Common myeloid progenitor, CD34-positive (primary cell): ENCODE data around the gene FASTK.

ENCODE experiments used
- CTCF ChIA-PET: fragments of 350-600 bp; sonication (Branson Sonifier 250); formaldehyde crosslinking; loops from one replicate; lab custom pipeline; 2021; ENCODE audit warnings: antibody characterized with exemption; lab: Charles Lee
- POLR2A ChIA-PET: fragments of 350-600 bp; sonication (Branson Sonifier 250); formaldehyde crosslinking; loops from one replicate; lab custom pipeline; 2021; ENCODE audit warnings: antibody characterized with exemption; lab: Charles Lee
- DNase-seq, 3 donors: peaks; one replicate each; pipeline versions ENCODE4 v3.0.0 to v3.0.0-alpha.2; 2013
- H3K27ac ChIP-seq, 2 experiments: 1 replicate in 1 of 2; 2 replicates in 1 of 2; pipeline ENCODE4 v1.7.0; 2013; ENCODE audit warnings: inconsistent platforms in 2 of 2, low read length in 2 of 2, mild to moderate bottlenecking in 2 of 2, low read depth in 1 of 2, moderate library complexity in 1 of 2; ENCODE audit not compliant: severe bottlenecking in 2 of 2, insufficient read depth in 1 of 2, poor library complexity in 1 of 2
- H3K27me3 ChIP-seq, 5 experiments: replicated peaks in 2 of 5; 1 replicate in 3 of 5; 2 replicates in 2 of 5; pipeline versions ENCODE4 v1.6.1 to v1.7.0; 2013; ENCODE audit warnings: low read length in 4 of 5, mild to moderate bottlenecking in 2 of 5, moderate library complexity in 2 of 5, inconsistent platforms in 1 of 5; ENCODE audit not compliant: insufficient read depth in 5 of 5, control insufficient read depth in 4 of 5
- H3K36me3 ChIP-seq, 4 experiments: 1 replicate in 2 of 4; 2 replicates in 2 of 4; pipeline versions ENCODE4 v1.6.1 to v1.7.0; 2013; ENCODE audit warnings: low read length in 3 of 4, control low read depth in 1 of 4, mild to moderate bottlenecking in 1 of 4; ENCODE audit not compliant: control insufficient read depth in 4 of 4, insufficient read depth in 4 of 4
- H3K4me1 ChIP-seq, 4 experiments: 1 replicate in 3 of 4; 2 replicates in 1 of 4; pipeline versions ENCODE4 v1.6.1 to v1.7.1; 2013; ENCODE audit warnings: low read length in 3 of 4, mild to moderate bottlenecking in 3 of 4, control low read depth in 1 of 4, inconsistent platforms in 1 of 4, moderate library complexity in 1 of 4; ENCODE audit not compliant: control insufficient read depth in 4 of 4, insufficient read depth in 4 of 4; ENCODE audit errors: control extremely low read depth in 1 of 4
- H3K4me3 ChIP-seq, 7 experiments: 1 replicate in 4 of 7; 2 replicates in 3 of 7; pipeline versions ENCODE4 v1.5.1 to v1.7.0; 2013; ENCODE audit warnings: mild to moderate bottlenecking in 7 of 7, low read length in 6 of 7, moderate library complexity in 6 of 7, inconsistent platforms in 2 of 7, low read depth in 2 of 7, control low read depth in 1 of 7; ENCODE audit not compliant: insufficient read depth in 4 of 7, control insufficient read depth in 1 of 7; ENCODE audit errors: extremely low read depth in 1 of 7
- H3K9me3 ChIP-seq, 5 experiments: 1 replicate in 4 of 5; 2 replicates in 1 of 5; pipeline versions ENCODE4 v1.6.1 to v1.7.1; 2013; ENCODE audit warnings: low read length in 4 of 5, mild to moderate bottlenecking in 2 of 5, inconsistent platforms in 1 of 5, low read depth in 1 of 5, moderate library complexity in 1 of 5; ENCODE audit not compliant: control insufficient read depth in 4 of 5, insufficient read depth in 2 of 5; ENCODE audit errors: control extremely low read depth in 1 of 5
- WGBS: methylation state at CpG from one replicate; pipeline ENCODE4 v1.1.5; 2013; ENCODE audit not compliant: insufficient coverage; 5-methylcytosine and 5-hydroxymethylcytosine counted together

The FASTK gene

DNA sequence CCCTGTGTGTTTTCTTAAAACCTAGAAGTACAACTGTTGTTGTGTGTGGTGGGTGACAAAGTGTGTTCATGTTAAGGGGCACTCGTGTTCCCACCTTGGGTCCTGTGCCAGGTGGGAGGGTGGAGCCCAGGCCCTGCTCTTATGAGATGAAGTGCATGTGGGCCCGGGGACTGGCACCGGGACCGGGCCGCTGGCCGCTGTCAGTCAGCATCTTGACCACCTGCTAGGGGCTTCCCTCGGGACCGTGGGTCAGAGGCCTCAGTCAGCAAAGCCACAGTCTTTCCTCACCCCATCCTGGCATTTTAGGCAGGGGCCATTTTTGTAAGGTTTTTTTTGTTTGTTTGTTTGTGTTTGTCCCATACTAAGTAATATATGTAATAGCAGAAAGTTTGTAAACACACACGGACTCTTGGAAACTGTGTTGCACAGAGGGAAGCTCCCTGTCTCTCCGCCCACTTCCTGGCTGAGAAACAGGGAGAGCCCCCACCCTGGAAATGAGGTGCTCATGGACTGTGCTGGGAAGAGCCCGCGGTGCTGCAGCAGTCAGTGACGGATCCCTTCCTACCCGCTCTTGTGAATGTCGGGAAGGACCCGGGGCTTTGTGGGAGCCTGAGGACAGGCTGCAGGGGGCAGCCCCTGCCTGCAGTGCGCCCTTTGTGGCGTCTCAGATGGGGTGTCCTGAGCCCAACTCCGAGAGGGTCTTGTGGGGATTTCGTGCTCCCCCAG is 19.0 kb upstream of the FASTK start:
- H3K36me3 ChIP-seq = peaks cover 0 to 3% (median 0%) of the 10 kb centered on the region in 4 experiments
- ChIA-PET CTCF (interaction anchor here (1.1 to 3.5 kb wide), 3 partner anchors 12 to 25 kb away, joined by 3 to 24 read pairs (median 4); no protein-coding TSS in a partner anchor), POLR2A (no interaction called here)
- no peaks in the 10 kb centered on the region for H3K9me3 ChIP-seq
- H3K4me3 ChIP-seq = no peak overlapping the region
- peaks cover 0 to 12% (median 5%) of the 10 kb centered on the region in 4 experiments for H3K4me1 ChIP-seq
- H3K27me3 ChIP-seq = no peaks in the 10 kb centered on the region
- no peak overlapping the region for H3K27ac ChIP-seq
- DNase-seq = no peak
- whole genome bisulfite sequencing = 97% methylated on average over 18 of the region's 20 CpGs

DNA sequence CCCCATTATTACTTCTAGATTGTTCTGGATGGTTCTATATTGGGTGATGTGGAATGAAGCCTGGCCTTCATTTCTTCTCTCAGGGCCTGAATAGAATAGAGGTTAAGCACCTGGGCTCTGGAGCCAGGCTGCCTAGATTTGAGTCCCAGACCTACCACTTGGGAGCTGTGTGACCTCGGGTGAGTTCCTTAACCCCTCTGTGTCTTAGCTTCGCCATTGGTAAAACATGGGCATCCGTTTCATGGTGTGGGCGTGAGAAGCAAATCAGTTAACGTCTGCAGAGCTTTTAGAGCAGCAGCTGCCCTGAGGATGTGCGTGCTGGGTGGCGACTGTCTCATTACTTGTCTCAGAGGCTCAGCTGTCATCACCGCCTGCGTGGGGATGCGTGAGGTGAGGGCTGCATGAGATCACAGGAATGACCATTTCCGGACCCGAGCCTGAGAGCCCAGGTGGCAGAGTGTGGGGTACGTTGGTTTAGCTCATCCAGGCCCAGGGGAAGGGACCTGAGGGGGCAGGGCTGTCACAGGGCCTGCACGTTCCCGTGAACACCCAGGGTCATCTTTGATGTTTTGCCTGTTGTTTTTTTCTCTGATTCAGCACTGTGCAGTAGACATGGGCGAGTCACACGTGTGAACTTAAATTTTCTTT is 15.3 kb upstream of the FASTK start:
- POLR2A ChIA-PET = no interaction called here
- DNase-seq = no peak
- CTCF ChIA-PET = interaction anchor here (1.0 to 14.4 kb wide), 5 partner anchors 8 to 28 kb away, joined by 3 to 219 read pairs (median 4); no protein-coding TSS in a partner anchor
- Histone ChIP-seq H3K4me3 (no peak overlapping the region), H3K27me3 (no peaks in the 10 kb centered on the region), H3K4me1 (peaks cover 0 to 2% (median 1%) of the 10 kb centered on the region in 4 experiments), H3K9me3 (no peaks in the 10 kb centered on the region), H3K27ac (no peak overlapping the region), H3K36me3 (peaks cover 0 to 17% (median 3%) of the 10 kb centered on the region in 4 experiments)
- 97% methylated on average over 16 of the region's 17 CpGs for WGBS

DNA sequence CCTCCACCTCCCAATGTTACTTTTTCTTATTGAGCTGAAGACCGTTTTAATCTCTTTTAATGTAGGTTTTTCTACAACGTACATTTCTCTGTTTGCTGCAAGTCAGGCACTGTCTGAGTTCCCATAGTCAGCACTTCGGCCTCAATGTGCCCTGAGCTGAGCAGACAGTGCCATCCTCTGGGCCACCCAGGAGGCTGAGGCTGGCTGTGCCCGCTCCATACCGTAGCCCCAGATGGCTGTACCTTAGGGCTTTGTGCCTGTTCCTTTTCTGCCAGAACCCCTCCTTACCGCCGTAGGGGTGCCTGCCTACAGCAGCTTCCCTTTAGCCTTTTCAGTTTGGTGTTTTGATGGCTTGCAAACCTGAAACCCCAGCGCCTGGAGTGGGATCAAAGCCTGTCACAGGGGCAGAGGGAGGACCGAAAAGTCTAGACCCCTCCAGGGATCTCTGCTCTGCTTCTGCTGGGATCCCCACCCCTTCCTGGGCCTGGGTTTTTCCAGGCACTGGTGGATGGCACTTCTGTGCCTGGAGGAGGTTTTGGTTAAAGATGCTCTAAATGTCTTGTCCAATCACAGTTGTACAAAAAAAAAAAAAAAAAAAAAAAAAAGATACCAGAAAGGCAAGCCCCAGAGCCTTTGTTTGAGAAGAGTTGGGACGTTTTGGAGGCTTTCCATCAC is 14.7 kb upstream of the FASTK start:
- WGBS = 92% methylated on average over 9 of the region's 10 CpGs
- H3K4me3 ChIP-seq = no peak overlapping the region
- no peaks in the 10 kb centered on the region for H3K27me3 ChIP-seq
- no peak for DNase-seq
- peaks cover 0 to 17% (median 3%) of the 10 kb centered on the region in 4 experiments for H3K36me3 ChIP-seq
- ChIA-PET CTCF (interaction anchor here (0.9 to 14.4 kb wide), 8 partner anchors 9 to 82 kb away, joined by 3 to 219 read pairs (median 4); no protein-coding TSS in a partner anchor), POLR2A (no interaction called here)
- H3K27ac ChIP-seq = no peak overlapping the region
- no peaks in the 10 kb centered on the region for H3K9me3 ChIP-seq
- H3K4me1 ChIP-seq = peaks cover 0 to 3% (median under 1%) of the 10 kb centered on the region in 4 experiments

GRCh38 chr7:151094675-151095074 is 14.1 kb upstream of the FASTK start:
- DNase-seq = no peak
- Histone ChIP-seq H3K4me3 (no peak overlapping the region), H3K27ac (no peak overlapping the region), H3K4me1 (peaks cover 0 to 9% (median 4%) of the 10 kb centered on the region in 4 experiments), H3K36me3 (peaks cover 0 to 17% (median 3%) of the 10 kb centered on the region in 4 experiments), H3K27me3 (no peaks in the 10 kb centered on the region), H3K9me3 (no peaks in the 10 kb centered on the region)
- 95% methylated on average over 5 of the region's 5 CpGs for WGBS
- CTCF ChIA-PET = interaction anchor here (0.7 to 14.4 kb wide), 9 partner anchors 9 to 276 kb away, joined by 3 to 219 read pairs (median 4); no protein-coding TSS in a partner anchor
- POLR2A ChIA-PET = no interaction called here

GRCh38 chr7:151093748-151094147 is 13.1 kb upstream of the FASTK start:
- no peaks in the 10 kb centered on the region for H3K9me3 ChIP-seq
- no peak overlapping the region for H3K27ac ChIP-seq
- POLR2A ChIA-PET = no interaction called here
- CTCF ChIA-PET = interaction anchor here (0.8 to 14.4 kb wide), 6 partner anchors 8 to 28 kb away, joined by 3 to 219 read pairs (median 6); no protein-coding TSS in a partner anchor
- no peak for DNase-seq
- H3K4me1 ChIP-seq = peaks cover 0 to 18% (median 13%) of the 10 kb centered on the region in 4 experiments
- no peak overlapping the region for H3K4me3 ChIP-seq
- H3K27me3 ChIP-seq = no peaks in the 10 kb centered on the region
- 92% methylated on average over 5 of the region's 6 CpGs for WGBS
- H3K36me3 ChIP-seq = peaks cover 0 to 17% (median 3%) of the 10 kb centered on the region in 4 experiments

DNA sequence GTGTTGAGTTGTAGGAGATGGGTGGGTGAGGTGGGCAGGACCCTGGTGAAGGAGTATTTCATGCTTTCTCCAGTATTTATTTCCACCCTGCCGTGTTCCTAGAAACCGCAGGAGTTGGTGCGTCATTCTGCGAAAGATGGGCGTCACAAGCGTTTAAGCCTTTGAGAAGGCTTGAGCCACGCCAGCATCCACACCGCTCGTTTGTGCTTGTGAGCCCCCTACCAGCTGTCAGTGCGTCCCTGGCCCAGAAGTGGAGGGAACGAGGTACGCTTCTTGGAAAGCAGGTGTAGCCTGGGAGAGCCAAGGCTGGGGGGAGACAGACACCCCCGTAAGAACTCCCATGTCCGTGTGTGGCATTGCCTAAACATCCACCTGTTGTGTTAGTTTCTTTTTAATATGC is 11.4 kb upstream of the FASTK start:
- peaks cover 7 to 34% (median 30%) of the 10 kb centered on the region in 4 experiments for H3K4me1 ChIP-seq
- DNase-seq = no peak
- no peaks in the 10 kb centered on the region for H3K9me3 ChIP-seq
- H3K27ac ChIP-seq = no peak overlapping the region
- POLR2A ChIA-PET = no interaction called here
- H3K4me3 ChIP-seq = no peak overlapping the region
- no peaks in the 10 kb centered on the region for H3K27me3 ChIP-seq
- 98% methylated on average over 13 of the region's 14 CpGs for WGBS
- CTCF ChIA-PET = interaction anchor here (1.1 to 14.4 kb wide), 8 partner anchors 12 to 152 kb away, joined by 3 to 219 read pairs (median 6); no protein-coding TSS in a partner anchor
- peaks cover 0 to 17% (median 3%) of the 10 kb centered on the region in 4 experiments for H3K36me3 ChIP-seq
